Sigmoid colon (tissue), 7 donors: ENCODE measurements around the gene SEL1L. TPM values are rescaled to one million over a fixed set of nuclear protein-coding genes. Genes with fewer than 3 reads are reported as not detected.

ENCODE experiments used
- DNase-seq: peaks from one replicate; pipeline ENCODE4 v3.0.0-alpha.2; 2019
- H3K27ac ChIP-seq, 4 donors: fragments of 200-600 bp; sonication (generic); one replicate each; pipeline ENCODE4 v1.5.1; 2016 to 2019; ENCODE audit warnings: mild to moderate bottlenecking in 1 of 4
- H3K27me3 ChIP-seq, 3 donors: fragments of 200-600 bp; sonication (generic); one replicate each; pipeline ENCODE4 v1.5.1; 2019; ENCODE audit warnings: mild to moderate bottlenecking in 1 of 3
- H3K36me3 ChIP-seq, 4 donors: fragments of 200-600 bp; sonication (generic); one replicate each; pipeline ENCODE4 v1.5.1; 2016 to 2019
- H3K4me1 ChIP-seq, 4 donors: fragments of 200-600 bp; sonication (generic); one replicate each; pipeline ENCODE4 v1.5.1; 2017 to 2019
- H3K4me3 ChIP-seq, 4 donors: fragments of 200-600 bp; sonication (generic); one replicate each; pipeline ENCODE4 v1.5.1; 2017 to 2019; ENCODE audit warnings: mild to moderate bottlenecking in 2 of 4, moderate library complexity in 1 of 4
- H3K9me3 ChIP-seq, 4 donors: fragments of 200-600 bp in 3 of 4; sonication (generic) in 3 of 4; one replicate each; pipeline versions ENCODE4 v1.5.1 to v1.6.1; 2013 to 2019
- CTCF ChIP-seq, 4 experiments: fragments of 450-650 bp in 3 of 4; fragments of 200-600 bp in 1 of 4; IDR thresholded peaks; one replicate each; pipeline ENCODE4 v1.5.1; 2016 to 2019; ENCODE audit warnings: antibody characterized with exemption in 4 of 4, mild to moderate bottlenecking in 3 of 4, moderate library complexity in 2 of 4
- EP300 ChIP-seq, 4 donors: sonication (generic); formaldehyde crosslinking; IDR thresholded peaks; one replicate each; pipeline ENCODE4 v1.6.1; 2017; ENCODE audit warnings: antibody characterized with exemption in 4 of 4
- POLR2A ChIP-seq, 2 donors: fragments of 450-650 bp; IDR thresholded peaks; one replicate each; pipeline ENCODE4 v1.6.1; 2016; ENCODE audit warnings: antibody characterized with exemption in 2 of 2, mild to moderate bottlenecking in 2 of 2, moderate library complexity in 2 of 2
- POLR2AphosphoS5 ChIP-seq, 4 donors: sonication (generic); formaldehyde crosslinking; IDR thresholded peaks; one replicate each; pipeline ENCODE4 v1.6.1; 2017; ENCODE audit warnings: antibody characterized with exemption in 4 of 4
- WGBS, 2 donors: extraction: QIAGEN DNeasy Blood & Tissue Kit; methylation state at CpG; one replicate each; pipeline ENCODE4 v1.1.7; 2013; 5-methylcytosine and 5-hydroxymethylcytosine counted together
- intact Hi-C: fragments of 100-400 bp; cut with DNase I; formaldehyde crosslinking; loops from one replicate; pipeline ENCODE4 v1.15.1; 2023
- polyA plus RNA-seq, 3 donors: library from polyadenylated mRNA; stranded (reverse); fragments of 200-250 nt; gene quantifications; one replicate each; pipeline ENCODE4 v1.2.3, GENCODE V29; 2013
- total RNA-seq, 4 donors: library from RNA; depleted of rRNA; stranded (reverse); fragments of >200 nt; gene quantifications; one replicate each; pipeline ENCODE4 v1.1.0, GENCODE V29; 2016
- donor health status: healthy with polysubstance abuse.
- donor health status: Bipolar disorder and iron deficiency.
- donor health status: healthy.

The SEL1L gene
- total and polyA plus RNA-seq, 7 donors = 4.2 to 74.8 (median 52.0) TPM

GRCh38 chr14:81440041-81440440, 93.6 kb downstream of the SEL1L start:
- Histone ChIP-seq H3K27me3 (peaks cover 4 to 67% (median 22%) of the 10 kb centered on the region in 3 donors), H3K4me1 (peaks cover 0 to 23% (median 18%) of the 10 kb centered on the region in 4 donors), H3K9me3 (no peaks in the 10 kb centered on the region), H3K27ac (no peak overlapping the region), H3K36me3 (no peaks in the 10 kb centered on the region), H3K4me3 (no peak overlapping the region)
- 77 to 90% methylated on average over 3 of the region's 3 CpGs for WGBS, 2 donors
- intact Hi-C loops = loop anchor here (5.0 kb wide), 1 partner anchor 163 kb away; no protein-coding TSS in a partner anchor
- DNase-seq = no peak
- TF ChIP-seq CTCF (IDR thresholded peaks at IDR 0.05) (no peak), POLR2AphosphoS5 (IDR thresholded peaks at IDR 0.05) (no peak), EP300 (IDR thresholded peaks at IDR 0.05) (no peak), POLR2A (IDR thresholded peaks at IDR 0.05) (no peak)

GRCh38 chr14:81437244-81437643, 96.4 kb downstream of the SEL1L start:
- Histone ChIP-seq H3K4me1 (peaks cover 0 to 24% (median 18%) of the 10 kb centered on the region in 4 donors), H3K36me3 (no peaks in the 10 kb centered on the region), H3K27me3 (peaks cover 4 to 75% (median 27%) of the 10 kb centered on the region in 3 donors), H3K4me3 (no peak overlapping the region), H3K9me3 (no peaks in the 10 kb centered on the region), H3K27ac (no peak overlapping the region)
- no peak for DNase-seq
- intact Hi-C loops = loop anchor here (10.0 kb wide), 1 partner anchor 492 kb away; the partner anchor contains the start of gene CEP128
- TF ChIP-seq EP300 (IDR thresholded peaks at IDR 0.05) (no peak), POLR2A (IDR thresholded peaks at IDR 0.05) (no peak), CTCF (IDR thresholded peaks at IDR 0.05) (no peak), POLR2AphosphoS5 (IDR thresholded peaks at IDR 0.05) (no peak)
- WGBS, 2 donors = 4 to 26% methylated on average over 4 of the region's 4 CpGs

GRCh38 chr14:81436296-81437138, 97.1 kb downstream of the SEL1L start:
- Histone ChIP-seq H3K9me3 (no peaks in the 10 kb centered on the region), H3K27ac (peak overlapping the region in 3 of 4 donors; percentile 15 to 58 (median 30)), H3K27me3 (peaks cover 4 to 68% (median 27%) of the 10 kb centered on the region in 3 donors), H3K36me3 (no peaks in the 10 kb centered on the region), H3K4me3 (peak overlapping the region; percentile 19 to 62 (median 50)), H3K4me1 (peaks cover 0 to 24% (median 18%) of the 10 kb centered on the region in 4 donors)
- no peak for TF ChIP-seq CTCF (IDR thresholded peaks at IDR 0.05)
- TF ChIP-seq POLR2A (IDR thresholded peaks at IDR 0.05) = no peak
- peak in 1 of 4 donors; percentile 12 for TF ChIP-seq POLR2AphosphoS5 (IDR thresholded peaks at IDR 0.05)
- no peak for TF ChIP-seq EP300 (IDR thresholded peaks at IDR 0.05)
- peak; percentile 87 for DNase-seq
- intact Hi-C loops = loop anchor here (10.0 kb wide), 1 partner anchor 492 kb away; the partner anchor contains the start of gene CEP128
- 1% methylated on average over 79 of the region's 79 CpGs for whole genome bisulfite sequencing, 2 donors

GRCh38 chr14:81435391-81436295, 98.0 kb downstream of the SEL1L start:
- 1% methylated on average over 73 of the region's 73 CpGs for WGBS, 2 donors
- peak overlapping the region; percentile 21 to 62 (median 50) for H3K4me3 ChIP-seq
- no peak for TF ChIP-seq POLR2A (IDR thresholded peaks at IDR 0.05)
- no peak for TF ChIP-seq POLR2AphosphoS5 (IDR thresholded peaks at IDR 0.05)
- TF ChIP-seq EP300 (IDR thresholded peaks at IDR 0.05) = no peak
- no peak for TF ChIP-seq CTCF (IDR thresholded peaks at IDR 0.05)
- DNase-seq = peak; percentile 78
- peaks cover 4 to 61% (median 27%) of the 10 kb centered on the region in 3 donors for H3K27me3 ChIP-seq
- no peaks in the 10 kb centered on the region for H3K36me3 ChIP-seq
- no peaks in the 10 kb centered on the region for H3K9me3 ChIP-seq
- peaks cover 0 to 24% (median 18%) of the 10 kb centered on the region in 4 donors for H3K4me1 ChIP-seq
- intact Hi-C loops = loop anchor here (1.0 to 10.0 kb wide), 2 partner anchors 18 to 491 kb away; partner anchors contain the start of gene CEP128
- peak overlapping the region in 3 of 4 donors; percentile 15 to 58 (median 30) for H3K27ac ChIP-seq
